Measurements from ENCODE around the gene MAST2.

Gene MAST2

DNA sequence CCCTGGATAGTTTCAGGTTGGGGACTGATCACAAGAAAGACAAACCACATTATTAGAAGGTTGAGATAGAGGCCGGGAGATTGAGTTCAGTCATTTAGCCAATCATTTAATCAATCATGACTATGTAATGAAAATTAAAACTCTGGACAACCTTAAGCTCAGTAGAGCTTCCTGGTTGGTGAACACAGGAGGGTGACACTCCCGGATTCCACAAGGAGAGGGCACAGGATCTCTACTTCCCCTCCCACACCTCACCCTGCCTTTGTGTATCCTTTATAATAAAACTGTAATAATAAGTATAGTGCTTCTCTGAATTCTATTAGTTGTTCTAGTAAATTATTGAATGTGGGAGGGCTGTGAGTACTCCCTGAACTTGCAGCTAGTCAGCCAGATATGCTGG is 178.9 kb downstream of the MAST2 start:
- DNase-seq (ENCODE audit: low read depth): no peak

GRCh38 chr1:45983967-45984366 is 180.6 kb downstream of the MAST2 start:
- no peak for DNase-seq (ENCODE audit: low read depth)

- DNase-seq (ENCODE audit: low read depth): no peak
Observed at GRCh38 chr1:45987204-45987603, 183.8 kb downstream of the MAST2 start.

- no peak for DNase-seq (ENCODE audit: low read depth)
Observed at GRCh38 chr1:45989249-45989648, 185.8 kb downstream of the MAST2 start.

GRCh38 chr1:45994423-45994822 is 191.0 kb downstream of the MAST2 start:
- no peak for DNase-seq (ENCODE audit: low read depth)

DNA sequence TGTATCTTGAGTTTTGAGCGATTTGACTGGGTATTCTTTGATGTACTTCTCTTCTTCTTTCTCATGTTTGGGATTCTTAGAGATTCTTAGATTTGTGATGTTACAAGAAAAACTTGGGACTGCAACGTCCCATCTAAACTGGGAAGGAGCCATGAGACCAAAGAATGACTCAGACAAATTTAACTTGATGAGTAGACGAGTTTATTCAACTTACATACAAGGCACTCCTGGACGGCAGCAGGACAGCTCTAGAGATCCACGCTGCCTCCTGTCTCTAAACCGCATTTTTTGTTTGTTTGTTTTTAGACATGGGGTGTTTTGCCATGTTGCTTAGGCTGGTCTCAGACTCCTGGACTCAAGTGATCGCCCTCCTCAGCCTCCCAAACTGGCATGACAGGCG is 191.9 kb downstream of the MAST2 start:
- no peak for DNase-seq (ENCODE audit: low read depth)

- DNase-seq (ENCODE audit: low read depth): no peak
Observed at GRCh38 chr1:45998020-45998617, 194.7 kb downstream of the MAST2 start.

GRCh38 chr1:45999507-45999906 is 196.1 kb downstream of the MAST2 start:
- DNase-seq (ENCODE audit: low read depth): no peak

- no peak for DNase-seq (ENCODE audit: low read depth)
Observed at GRCh38 chr1:46001081-46001785, 197.8 kb downstream of the MAST2 start.

DNA sequence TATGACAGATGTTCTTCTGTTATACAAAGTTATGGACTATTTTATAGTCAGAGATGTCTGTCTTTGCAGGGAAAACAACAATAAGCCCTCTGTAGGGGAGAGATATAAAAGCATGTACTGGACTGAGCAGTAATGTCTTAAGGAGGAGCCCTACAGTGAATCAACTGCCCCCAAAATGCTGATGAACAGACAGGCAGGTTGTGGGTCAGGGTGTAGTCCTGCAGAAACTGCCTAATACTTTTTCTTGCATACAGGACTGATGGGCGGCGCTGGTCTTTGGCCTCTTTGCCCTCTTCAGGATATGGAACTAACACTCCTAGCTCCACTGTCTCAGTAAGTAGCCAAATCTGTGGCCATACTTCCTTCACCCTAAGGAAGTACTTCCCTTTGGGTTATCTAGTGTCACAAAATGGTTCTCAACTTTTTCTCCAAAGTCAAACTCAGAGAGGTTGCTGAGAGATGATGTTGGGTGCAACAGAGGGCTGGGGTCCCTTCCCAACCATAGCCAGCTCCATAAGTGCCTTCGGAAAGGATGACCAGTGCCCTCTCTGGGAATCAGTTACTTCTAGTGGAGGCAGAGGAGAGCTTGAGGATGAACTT is 199.2 kb downstream of the MAST2 start:
- no peak for DNase-seq (ENCODE audit: low read depth)

GRCh38 chr1:46003315-46003714 is 199.9 kb downstream of the MAST2 start:
- DNase-seq (ENCODE audit: low read depth): no peak

DNA sequence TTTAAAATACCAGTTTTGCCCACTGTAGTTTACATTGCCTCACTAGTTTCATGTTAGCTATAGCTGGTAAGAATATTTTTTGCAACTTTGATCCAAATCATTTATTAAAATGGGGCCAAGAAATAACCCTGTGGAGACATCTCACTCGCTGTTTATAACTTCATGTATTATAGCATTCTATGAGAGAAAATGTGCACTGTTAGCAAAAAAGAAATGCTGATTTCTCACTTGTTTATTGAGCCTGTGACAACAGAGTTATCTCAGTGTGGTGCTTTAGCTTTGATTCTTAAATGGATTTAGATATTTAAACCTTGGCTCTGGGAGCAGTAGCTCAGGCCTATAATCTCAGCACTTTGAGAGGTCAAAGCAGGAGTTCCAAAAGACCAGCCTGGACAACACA is 201.1 kb downstream of the MAST2 start:
- no peak for DNase-seq (ENCODE audit: low read depth)

- no peak for DNase-seq (ENCODE audit: low read depth)
Observed at GRCh38 chr1:46005594-46005993, 202.2 kb downstream of the MAST2 start.

DNA sequence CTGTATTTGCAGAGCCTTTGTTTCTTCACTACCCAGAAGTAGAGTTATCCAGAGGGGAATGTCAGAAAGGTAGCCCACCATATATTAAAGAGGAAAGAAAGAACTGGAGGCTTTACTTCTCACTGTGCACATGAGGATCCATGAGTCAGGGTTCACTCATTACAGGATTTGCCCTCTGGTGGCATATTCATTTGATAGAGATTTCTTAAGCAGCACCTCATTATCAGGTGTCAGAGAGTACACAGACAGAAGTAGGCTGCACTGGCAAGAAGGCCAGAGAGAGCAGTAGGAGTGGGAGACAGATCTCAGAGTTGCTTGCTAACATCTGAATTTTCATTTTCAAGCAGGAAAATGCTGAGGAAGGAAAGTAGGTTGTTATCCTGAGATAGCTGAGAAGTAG is 205.2 kb downstream of the MAST2 start:
- no peak for DNase-seq (ENCODE audit: low read depth)

DNA sequence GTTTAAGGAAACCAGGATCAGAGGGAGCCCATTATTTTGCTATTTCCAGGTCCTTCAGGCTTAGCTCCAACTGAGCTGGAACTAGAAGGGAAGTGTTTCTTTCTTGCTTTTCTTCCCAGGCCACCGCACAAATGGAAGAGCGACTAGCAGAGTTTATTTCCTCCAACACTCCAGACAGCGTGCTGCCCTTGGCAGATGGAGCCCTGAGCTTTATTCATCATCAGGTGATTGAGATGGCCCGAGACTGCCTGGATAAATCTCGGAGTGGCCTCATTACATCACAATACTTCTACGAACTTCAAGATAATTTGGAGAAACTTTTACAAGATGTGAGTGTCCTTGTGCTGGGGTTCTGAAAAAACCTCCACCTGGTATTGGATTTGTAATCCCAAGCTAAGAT is 207.2 kb downstream of the MAST2 start:
- DNase-seq (ENCODE audit: low read depth): no peak

- no peak for DNase-seq (ENCODE audit: low read depth)
Observed at GRCh38 chr1:46011121-46011695, 207.8 kb downstream of the MAST2 start.

DNA sequence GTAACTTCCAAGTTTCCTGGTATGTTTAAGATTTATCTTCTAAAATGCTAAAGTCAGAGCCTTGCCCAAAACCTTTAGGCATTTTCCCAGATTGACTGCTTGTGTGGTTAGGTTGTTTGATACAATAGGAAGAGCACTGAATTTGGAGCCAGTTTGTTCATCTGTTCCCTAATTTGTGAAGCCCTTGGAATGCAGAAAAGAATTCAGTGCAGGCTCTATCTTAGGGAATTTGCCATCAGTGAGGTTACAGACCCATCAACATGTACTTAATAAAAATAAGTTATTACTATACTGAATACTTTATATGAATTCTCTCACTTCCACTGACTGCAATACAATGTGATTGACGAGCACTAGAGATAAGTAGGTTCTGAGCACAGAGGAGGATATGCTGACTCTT is 208.8 kb downstream of the MAST2 start:
- no peak for DNase-seq (ENCODE audit: low read depth)

DNA sequence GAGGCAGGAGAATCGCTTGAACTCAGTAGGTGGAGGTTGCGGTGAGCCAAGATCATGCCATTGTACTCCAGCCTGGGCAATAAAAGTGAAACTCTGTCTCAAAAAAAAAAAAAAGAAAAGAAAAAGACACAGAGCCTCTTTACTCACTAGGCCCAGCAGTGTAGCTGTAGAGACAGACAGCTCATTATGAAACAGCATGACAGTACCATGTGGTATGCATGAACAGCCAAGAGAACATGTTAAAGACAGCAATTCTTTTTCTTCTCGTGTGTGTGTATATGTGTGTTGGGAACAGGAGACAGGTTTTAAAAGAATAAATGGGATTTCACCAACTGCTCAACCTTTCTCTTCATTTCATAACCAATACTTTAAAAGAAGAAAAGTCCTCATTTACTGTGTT is 210.2 kb downstream of the MAST2 start:
- DNase-seq (ENCODE audit: low read depth): no peak

DNA sequence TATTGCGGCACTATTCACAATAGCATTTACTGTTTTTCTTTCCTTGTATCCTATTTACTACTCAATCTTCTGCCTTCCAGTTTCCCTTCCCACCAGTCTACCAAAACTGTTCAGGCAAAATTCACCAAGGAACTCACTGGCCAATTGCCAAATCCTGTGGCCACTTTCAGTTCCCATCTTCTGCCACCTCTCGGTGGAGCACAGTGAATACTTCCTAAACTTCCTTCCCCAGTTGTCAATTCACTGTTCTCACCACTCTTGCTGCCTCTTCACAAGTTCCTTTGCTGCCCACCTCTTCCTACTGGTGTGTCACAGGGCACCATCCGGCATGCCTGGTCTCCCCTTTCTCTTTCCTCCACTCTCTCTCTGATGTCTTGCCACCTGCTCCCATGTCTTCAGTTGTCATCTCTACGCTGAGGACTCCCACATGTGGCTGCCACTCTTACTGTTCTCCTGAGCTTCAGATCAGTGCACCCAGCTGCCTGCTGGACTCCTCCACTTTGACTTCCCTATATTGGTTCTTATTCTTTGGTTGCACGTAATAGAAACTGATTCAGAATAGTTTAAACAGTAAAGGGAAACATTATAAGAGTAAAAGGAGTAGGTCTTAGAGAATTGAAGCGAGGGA is 214.6 kb downstream of the MAST2 start:
- no peak for DNase-seq (ENCODE audit: low read depth)

GRCh38 chr1:46019348-46019747 is 215.9 kb downstream of the MAST2 start:
- no peak for DNase-seq (ENCODE audit: low read depth)

DNA sequence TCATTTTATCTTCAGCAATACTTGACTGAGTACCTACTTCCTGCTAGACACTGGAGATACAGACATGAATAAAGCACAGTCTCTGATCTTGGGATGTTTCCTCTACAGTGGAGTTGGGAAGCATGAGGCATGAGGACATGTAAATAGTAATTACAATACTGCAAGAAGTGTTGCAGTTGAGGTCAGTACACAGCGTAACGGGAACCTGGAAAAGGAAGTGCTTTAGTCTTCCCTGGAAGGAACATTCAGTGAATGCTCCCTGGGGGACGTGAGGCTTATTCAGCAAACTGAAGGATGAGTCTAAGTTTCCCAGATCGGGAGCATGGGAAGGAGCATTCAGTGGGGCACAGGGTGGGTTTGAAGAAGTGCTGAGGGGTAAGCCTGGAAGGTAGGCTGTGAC is 216.6 kb downstream of the MAST2 start:
- DNase-seq (ENCODE audit: low read depth): no peak

GRCh38 chr1:46021046-46021996 is 217.9 kb downstream of the MAST2 start:
- no peak for DNase-seq (ENCODE audit: low read depth)
